ENCODE results near the gene RBM33.

Gene RBM33

GRCh38 chr7:155820246-155820645, 175.8 kb downstream of the RBM33 start:
- no peak for TF ChIP-seq CTCF (conservative IDR thresholded peaks at IDR 0.05; ENCODE audit: low read depth, low read length)
- DNase-seq (ENCODE audit: low read depth) = no peak
- no peak overlapping the region for H3K4me3 ChIP-seq (ENCODE audit: low read length)

- DNase-seq (ENCODE audit: low read depth) = no peak
- no peak overlapping the region for H3K4me3 ChIP-seq (ENCODE audit: low read length)
- no peak for TF ChIP-seq CTCF (conservative IDR thresholded peaks at IDR 0.05; ENCODE audit: low read depth, low read length)
Observed at GRCh38 chr7:155820788-155821187, 176.3 kb downstream of the RBM33 start.

GRCh38 chr7:155821851-155822250, 177.4 kb downstream of the RBM33 start:
- H3K4me3 ChIP-seq (ENCODE audit: low read length) = no peak overlapping the region
- no peak for DNase-seq (ENCODE audit: low read depth)
- no peak for TF ChIP-seq CTCF (conservative IDR thresholded peaks at IDR 0.05; ENCODE audit: low read depth, low read length)

GRCh38 chr7:155824227-155824886, 179.9 kb downstream of the RBM33 start:
- DNase-seq (ENCODE audit: low read depth) = peak; percentile 52
- no peak overlapping the region for H3K4me3 ChIP-seq (ENCODE audit: low read length)
- TF ChIP-seq CTCF (conservative IDR thresholded peaks at IDR 0.05; ENCODE audit: low read depth, low read length) = no peak

- H3K4me3 ChIP-seq (ENCODE audit: low read length) = no peak overlapping the region
- TF ChIP-seq CTCF (conservative IDR thresholded peaks at IDR 0.05; ENCODE audit: low read depth, low read length) = no peak
- no peak for DNase-seq (ENCODE audit: low read depth)
Observed at GRCh38 chr7:155825336-155825735, 180.9 kb downstream of the RBM33 start.

- TF ChIP-seq CTCF (conservative IDR thresholded peaks at IDR 0.05; ENCODE audit: low read depth, low read length) = no peak
- DNase-seq (ENCODE audit: low read depth) = no peak
- no peak overlapping the region for H3K4me3 ChIP-seq (ENCODE audit: low read length)
Observed at GRCh38 chr7:155829796-155830470, 185.5 kb downstream of the RBM33 start.

Measured in retinal pigment epithelial cell (primary cell).